ENCODE data around the gene MAP4K4.
"Not testable (repeated sequence)": the region's sequence is repeated elsewhere in the genome, so short reads cannot be mapped to it uniquely, and the experiment has no call there.

The MAP4K4 gene

GRCh38 chr2:101745711-101746694 is 48.5 kb downstream of the MAP4K4 start:
- DNase-seq, result no peak

GRCh38 chr2:101748000-101748399 is 50.5 kb downstream of the MAP4K4 start:
- DNase-seq, result no peak

GRCh38 chr2:101748462-101748861 is 51.0 kb downstream of the MAP4K4 start:
- DNase-seq, result not testable (repeated sequence)

GRCh38 chr2:101750688-101751087 is 53.2 kb downstream of the MAP4K4 start:
- DNase-seq, result no peak

GRCh38 chr2:101751276-101751815 is 53.8 kb downstream of the MAP4K4 start:
- DNase-seq, result no peak

GRCh38 chr2:101751875-101752619 is 54.5 kb downstream of the MAP4K4 start:
- DNase-seq, result no peak

GRCh38 chr2:101752716-101753616 is 55.5 kb downstream of the MAP4K4 start:
- no peak for DNase-seq

- DNase-seq, result no peak
These were observed 56.4 kb downstream of the MAP4K4 start for GRCh38 chr2:101753720-101754490.

- DNase-seq, result no peak
These were observed 57.1 kb downstream of the MAP4K4 start for GRCh38 chr2:101754618-101755017.

GRCh38 chr2:101756266-101756665 is 58.8 kb downstream of the MAP4K4 start:
- no peak for DNase-seq

GRCh38 chr2:101758001-101758400 is 60.5 kb downstream of the MAP4K4 start:
- DNase-seq, result no peak

- DNase-seq, result no peak
These were observed 61.7 kb downstream of the MAP4K4 start for GRCh38 chr2:101759162-101759561.

- no peak for DNase-seq
These were observed 65.1 kb downstream of the MAP4K4 start for GRCh38 chr2:101762451-101763171.

GRCh38 chr2:101763496-101764333 is 66.2 kb downstream of the MAP4K4 start:
- DNase-seq, result no peak

- no peak for DNase-seq
These were observed 68.8 kb downstream of the MAP4K4 start for GRCh38 chr2:101766337-101766736.

GRCh38 chr2:101766871-101767739 is 69.6 kb downstream of the MAP4K4 start:
- no peak for DNase-seq

- peak; percentile 24 for DNase-seq
These were observed 71.2 kb downstream of the MAP4K4 start for GRCh38 chr2:101768556-101769220.

- DNase-seq, result not testable (repeated sequence)
These were observed 72.2 kb downstream of the MAP4K4 start for GRCh38 chr2:101769726-101770125.

Measured in CD4-positive, alpha-beta T cell treated with Interleukin-21 for 1 hour (primary cell).